Effector CD8-positive, alpha-beta T cell (primary cell): ENCODE measurements around the gene FRAS1.
"Not testable (repeated sequence)": the region's sequence is repeated elsewhere in the genome, so short reads cannot be mapped to it uniquely, and the experiment has no call there.

Experiments used
- DNase-seq: peaks from one replicate; lab custom pipeline; 2025; lab: John Stamatoyannopoulos, UW

The FRAS1 gene

DNA sequence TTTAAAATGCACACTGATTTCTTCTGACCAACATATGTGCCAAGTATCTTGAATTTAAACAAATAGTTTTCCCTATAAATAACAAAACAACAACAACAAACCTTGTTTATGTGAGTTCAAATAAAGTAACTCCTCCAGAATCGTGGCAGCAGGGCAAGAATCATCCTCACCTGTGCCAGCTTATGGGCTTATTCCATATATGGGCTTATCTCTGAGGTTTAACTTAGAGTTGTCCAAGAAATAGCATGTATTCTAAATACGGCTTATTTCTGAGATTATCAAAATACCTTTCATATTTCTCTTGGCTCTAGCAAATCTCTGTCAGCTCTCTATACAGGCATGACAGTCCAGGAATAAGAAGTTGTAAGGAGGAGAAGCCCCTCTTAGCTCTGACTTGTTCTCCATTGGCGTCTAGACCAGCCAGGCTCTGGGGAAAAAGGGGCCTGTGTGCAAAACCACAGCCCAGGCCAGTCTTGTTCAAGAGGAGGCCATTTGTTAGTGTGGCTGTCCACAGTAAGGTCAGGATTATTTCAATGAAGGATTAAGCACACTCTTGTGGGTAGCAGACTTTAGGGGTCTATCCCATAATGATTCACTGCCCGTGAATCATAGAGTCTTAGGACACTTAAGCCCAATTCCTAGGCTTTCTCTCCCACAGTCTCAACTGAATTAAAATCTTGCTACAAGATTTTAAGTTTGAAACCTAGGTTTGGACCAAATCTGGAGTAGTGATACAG, 63.2 kb downstream of the FRAS1 start:
- no peak for DNase-seq

DNA sequence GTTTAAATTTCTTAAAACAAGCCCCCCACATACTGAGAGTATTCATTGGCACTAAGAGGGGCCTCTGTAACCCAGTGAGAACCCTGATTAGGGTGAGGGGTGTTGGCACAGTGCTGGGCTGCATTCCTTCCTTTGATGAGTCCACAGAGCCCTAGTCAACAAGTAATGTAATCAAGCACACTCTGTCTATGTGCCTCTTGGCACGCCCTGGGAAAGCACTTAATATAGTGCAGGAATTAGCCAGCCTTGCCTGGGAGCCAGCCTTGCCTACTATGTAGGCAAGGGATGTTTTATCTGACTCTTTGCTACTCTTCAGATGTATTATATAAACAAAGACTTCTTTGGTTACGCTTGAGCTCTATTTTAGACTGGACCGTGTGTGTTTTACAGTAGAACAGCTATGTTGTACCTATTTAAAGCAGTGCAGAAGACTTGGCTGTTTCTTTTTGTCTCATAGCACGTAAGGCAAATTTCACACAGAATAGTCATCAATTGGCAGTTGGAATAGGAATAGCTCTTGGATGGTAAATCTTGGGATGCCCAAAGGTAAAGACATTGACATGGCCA, 64.3 kb downstream of the FRAS1 start:
- no peak for DNase-seq

DNA sequence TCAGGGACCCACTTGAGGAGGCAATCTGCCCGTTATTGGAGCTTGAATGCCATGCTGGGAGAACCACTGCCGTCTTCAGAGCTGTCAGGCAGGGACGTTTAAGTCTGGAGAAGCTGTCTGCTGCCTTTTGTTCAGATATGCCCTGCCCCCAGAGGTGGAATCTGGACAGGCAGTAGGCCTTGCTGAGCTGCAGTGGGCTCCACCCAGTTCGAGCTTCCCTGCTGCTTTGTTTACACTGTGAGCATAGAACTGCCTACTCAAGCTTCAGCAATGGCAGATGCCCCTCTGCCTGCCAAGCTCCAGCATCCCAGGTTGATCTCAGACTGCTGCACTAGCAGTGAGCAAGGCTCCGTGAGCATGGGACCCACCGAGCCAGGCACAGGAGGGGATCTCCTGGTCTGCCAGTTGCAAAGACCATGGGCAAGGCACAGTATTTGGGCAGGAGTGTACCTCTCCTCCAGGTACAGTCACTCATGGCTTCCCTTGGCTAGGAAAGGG, 68.8 kb downstream of the FRAS1 start:
- DNase-seq, result not testable (repeated sequence)

DNA sequence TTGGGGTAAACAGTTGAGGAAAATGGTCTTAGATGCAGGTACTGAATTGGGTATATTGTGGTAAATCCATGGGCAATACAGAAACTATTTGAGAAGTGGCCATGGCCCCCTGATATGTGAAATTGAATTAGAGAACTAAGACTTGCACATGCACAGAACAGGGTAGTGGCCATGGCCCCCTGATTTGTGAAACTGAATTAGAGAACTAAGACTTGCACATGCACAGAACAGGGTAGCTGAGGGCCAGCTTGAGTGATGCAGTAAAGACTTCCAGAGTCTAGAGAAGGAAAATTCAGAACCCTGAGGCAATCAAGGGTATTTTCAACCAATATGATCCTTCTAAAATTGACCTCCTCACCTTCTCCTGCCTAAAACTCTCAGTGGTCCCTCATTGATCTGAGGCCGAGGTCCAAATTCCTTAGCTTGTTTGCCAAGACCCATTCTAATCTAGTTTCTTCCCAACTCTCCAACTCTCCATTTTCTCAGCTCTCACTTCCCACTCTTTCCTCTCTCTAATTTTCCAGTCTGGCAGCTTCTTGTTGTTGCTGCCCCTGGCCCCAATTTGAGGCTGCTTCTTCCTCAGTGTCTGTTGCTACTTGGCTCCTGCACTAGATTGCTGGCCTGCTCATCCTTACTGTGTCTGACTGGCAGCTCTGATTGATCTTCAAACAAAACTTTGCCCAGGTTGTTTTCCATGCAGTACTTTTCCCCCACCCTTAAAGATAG, 72.4 kb downstream of the FRAS1 start:
- DNase-seq, result no peak

DNA sequence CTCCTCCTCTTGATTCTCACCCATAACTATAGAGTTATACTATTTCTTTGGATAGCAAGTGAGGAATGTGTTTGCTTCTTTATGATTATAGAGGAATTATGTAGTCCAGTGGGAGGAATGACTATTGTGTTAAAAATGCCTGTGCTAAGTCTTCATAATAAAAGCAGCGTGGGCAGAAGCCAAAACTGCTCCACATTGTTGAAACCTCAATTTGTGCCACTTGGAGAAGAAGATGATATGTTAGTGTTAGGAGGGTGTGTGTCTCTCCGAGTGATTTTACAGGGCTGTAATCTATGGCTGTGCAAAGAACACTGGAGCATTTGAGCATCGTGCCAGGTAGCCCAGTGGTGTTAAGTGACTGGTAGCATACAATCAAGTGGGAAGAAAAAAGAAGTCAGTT, 74.3 kb downstream of the FRAS1 start:
- DNase-seq, result no peak

DNA sequence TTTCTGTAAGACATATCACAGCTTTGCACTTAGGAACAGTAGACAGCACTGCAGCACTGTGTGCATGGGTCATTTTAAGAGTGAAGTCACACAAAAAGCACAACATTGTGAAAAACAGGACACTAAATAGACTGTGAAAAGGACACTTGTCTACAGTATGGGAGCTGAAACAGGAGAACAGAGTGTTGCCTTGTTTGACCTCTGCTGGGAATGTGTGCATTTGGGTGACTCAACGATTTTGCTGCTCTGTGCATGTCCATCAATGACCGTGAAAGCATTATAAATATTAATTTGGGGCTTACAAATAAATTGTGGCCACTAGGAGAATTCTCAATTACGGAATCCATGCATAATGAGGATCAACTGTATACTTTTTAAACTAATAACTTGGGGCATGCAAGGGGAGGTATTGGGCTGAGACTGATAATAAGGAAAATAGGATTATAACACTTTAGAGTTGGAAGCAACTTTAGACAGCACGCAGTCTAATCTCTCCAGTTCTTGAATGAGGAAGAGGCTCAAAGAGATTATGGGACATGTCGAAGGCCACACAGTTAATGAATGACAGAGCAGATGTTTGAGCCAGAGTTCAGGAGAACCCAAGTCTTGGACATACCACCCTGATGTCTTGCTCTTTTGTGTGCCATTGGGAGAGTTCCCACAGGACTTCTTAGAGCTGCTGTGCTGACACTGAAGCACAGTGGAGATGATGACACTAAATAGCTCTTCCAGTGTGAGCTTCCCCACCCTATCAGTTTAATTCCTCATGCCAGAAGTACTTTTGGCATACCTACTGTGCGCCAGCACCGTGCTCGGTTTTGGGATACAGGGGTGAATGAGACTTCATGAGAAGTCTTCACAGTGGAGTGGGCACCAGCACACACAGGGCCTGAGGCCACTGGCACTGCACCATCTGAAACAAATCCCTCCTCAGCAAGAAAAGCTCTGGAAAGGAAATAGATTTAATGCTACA, 79.3 kb downstream of the FRAS1 start:
- no peak for DNase-seq

DNA sequence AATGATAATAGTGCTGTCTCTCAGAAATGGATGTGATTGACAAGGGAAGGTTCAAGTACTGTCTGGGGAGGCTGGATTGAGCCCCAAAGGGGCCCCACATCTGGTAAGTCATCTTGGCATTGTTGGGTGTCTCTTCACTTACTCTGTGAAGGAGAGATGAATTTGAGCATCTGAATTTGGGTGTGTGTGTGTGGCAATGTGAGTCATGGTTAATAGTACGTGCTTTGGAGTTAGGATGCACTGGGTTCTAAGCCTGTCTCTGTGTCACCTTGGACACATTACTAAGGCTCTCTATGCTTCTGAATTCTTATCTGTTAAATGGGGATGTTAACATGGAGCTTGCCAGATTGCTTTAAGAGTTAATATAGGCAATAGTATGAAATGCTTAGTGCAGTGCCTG, 80.4 kb downstream of the FRAS1 start:
- no peak for DNase-seq

DNA sequence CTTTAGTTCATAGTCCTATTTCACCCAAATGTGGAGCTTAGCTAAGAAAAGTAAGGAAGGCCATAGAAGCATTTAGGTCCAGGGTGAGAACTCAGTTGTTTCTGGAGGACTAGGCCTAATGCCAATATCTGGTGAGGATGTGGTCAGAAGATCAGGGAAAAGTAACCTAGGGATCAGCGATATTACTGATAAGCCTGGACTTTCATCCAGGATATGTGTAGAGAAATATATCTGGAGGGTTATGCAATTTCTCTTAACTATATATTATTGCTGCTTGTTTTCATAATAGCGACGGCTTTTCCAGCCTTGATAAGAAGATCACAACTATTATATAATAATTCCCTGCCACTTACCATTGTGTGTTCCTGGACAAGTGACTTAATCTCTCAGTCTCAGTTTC, 81.1 kb downstream of the FRAS1 start:
- DNase-seq, result no peak

DNA sequence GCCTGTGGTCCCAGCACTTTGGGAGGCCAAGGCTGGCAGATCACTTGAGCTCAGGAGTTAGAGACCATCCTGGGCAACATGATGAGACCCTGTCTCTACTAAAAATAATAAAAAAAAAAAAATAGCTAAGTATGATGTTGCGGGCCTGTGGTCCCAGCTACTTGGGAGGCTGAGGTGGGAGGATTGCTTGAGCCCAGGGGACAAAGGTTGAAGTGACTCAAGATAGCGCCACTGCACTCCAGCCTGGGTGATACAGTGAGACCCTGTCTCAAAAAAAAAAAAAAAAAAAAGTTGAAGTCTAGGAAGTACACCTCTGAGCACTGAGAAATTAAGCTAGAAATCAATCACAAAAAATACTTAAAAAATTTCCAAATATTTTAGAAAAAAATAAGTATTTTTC, 86.5 kb downstream of the FRAS1 start:
- DNase-seq, result no peak

DNA sequence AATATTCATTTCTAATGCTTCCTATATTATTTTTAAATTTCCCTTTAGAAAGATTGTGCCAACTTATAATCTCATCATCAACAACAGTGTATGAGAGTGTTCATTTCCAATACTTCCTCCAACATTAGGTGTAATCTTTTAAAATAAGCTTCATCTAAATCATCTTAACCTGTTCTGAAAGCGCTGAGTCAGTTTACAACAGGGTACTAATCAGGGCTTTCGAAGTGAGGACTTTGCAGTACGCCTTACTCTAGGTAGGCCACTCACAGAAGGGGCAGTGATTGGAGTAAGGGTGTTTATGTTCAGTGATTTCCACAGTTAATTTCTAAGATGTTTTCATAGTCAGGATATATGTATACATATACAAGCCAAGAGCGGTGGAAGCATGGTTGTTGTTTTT, 87.9 kb downstream of the FRAS1 start:
- no peak for DNase-seq

DNA sequence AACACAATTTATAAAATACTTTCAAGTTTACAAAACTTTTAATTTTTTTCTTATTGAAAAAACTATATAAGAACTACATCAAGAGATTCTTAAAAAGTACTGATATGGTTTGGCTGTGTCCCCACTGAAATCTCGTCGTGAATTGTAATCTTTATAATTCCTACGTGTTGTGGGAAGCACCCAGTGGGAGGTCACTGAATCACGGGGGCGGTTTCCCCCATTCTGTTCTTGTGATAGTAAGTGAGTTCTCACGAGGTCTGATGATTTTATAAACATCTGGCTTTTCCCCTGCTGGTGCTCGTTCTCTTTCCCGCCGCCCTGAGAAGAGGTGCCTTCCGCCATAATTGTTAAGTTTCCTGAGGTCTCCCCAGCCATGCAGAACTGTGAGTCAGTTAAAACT, 88.5 kb downstream of the FRAS1 start:
- no peak for DNase-seq

DNA sequence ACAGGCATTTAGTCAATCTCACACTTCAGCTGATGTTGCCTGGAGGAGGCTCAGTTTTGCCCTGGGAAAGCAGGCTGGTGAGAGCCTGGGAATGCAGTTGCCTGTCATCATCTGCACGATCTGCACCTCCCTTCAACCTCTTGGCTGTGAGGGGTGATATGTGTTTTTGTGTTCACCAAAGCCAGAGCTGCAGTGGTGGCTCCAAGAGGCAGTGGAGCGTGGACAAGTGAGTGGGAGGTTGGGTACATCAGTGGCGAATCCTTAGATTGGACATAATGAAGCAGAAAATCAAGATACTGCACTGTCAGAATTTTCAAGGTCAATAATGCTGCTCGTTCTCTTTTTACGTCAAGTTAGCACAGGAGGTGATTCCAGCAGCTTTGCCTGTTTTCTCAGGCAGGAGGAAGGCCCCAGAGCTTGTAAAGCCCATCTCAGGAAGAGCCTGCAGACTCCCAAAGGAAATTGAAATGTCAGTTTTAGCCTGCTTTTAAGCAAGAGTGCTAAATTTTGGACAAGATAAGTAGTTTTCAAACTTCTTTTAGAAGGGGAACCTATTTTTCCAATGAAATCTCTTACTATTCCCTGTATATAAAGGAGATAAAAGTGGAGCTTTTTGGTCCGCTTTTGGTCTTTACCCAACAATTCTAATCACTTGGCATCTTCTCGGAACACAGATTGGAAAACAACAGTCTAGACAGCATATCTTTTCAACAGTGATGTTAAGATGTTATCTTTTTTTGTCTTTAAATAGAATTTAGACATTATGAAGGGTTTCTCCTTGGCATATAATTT, 92.8 kb downstream of the FRAS1 start:
- DNase-seq, result no peak

DNA sequence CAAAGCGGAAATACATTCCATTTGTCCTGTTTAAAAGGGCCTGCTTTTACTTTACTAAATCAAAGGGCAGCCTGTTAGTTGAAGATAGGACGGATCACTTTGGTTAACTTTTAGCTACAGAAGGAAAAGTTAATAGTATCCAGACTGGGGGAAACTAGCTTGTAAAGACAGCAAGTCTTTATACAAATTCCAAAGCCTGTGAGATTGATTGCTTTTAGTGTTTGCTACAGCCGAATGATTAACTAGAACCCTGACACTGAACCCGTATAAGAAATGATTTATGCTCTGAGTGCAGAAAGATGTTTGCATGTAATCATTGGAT, 93.4 kb downstream of the FRAS1 start:
- DNase-seq, result no peak

DNA sequence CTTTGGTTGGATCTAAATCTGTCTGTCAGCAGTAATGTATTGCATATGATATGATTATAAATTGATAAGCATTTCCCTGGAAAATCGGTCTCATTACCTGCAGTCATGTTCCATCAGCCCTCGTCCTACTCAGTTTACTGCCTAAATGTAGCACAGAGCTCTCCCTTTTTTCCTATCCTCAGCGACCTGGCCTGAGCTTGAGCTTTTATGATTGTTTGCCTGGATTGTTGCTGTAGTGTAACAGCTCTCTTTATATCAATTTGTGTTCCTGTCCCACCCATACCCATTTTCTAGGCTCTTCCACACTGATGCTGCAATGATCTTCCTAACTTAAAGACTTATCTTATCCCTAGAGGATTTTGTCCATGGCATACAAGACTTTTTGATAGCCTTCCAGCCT, 95.7 kb downstream of the FRAS1 start:
- DNase-seq, result no peak

DNA sequence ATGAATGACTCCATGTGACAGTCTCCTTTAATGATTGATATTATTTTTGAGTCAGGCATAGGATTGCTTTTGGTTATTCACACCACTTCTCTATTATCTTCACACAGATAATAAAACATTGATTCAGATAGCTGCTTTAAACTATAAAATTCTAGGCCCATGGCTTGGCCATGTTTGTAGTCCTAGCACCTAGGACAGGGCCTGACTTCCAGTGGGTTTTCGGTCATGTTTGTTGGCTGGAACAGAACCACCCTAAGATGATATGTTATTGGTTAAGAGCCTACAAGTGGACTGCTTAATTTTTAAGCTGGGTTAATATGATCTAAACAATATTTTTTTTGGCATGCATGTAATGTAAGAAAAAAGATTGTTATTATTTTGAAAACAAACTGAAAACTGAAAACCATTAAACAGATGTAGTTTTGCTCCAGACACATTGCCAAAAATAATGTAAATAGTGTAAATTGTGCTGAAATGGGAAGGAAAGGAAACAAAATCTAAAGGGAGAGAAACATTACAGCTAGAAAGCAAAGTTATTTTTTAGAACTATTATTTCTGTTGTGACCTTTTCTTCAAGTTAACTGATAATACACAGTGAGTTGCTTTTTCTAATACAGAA, 98.0 kb downstream of the FRAS1 start:
- DNase-seq, result no peak

DNA sequence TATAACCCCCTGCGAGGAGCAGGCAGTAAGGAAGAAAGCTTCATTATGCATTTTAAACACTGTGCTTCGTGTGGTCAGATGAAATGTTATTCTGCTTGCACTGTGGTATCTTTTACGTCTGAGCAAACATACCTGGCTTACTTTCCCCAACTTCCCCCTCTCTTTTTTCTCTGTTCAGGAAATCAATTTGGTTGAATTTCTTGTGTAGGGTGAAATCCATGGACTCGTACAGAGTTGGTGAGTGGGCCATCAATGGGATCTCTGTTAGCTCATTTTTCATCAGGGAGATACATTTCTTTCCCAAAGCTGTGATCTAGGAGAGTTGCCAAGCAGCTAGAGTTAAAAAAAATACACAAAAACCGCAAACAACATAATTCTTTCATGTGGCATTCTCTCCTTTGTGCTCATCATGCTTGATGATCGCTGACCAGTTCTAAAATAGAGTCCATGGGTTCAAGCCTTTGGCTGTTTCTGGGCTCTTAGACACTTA, 98.5 kb downstream of the FRAS1 start:
- no peak for DNase-seq

DNA sequence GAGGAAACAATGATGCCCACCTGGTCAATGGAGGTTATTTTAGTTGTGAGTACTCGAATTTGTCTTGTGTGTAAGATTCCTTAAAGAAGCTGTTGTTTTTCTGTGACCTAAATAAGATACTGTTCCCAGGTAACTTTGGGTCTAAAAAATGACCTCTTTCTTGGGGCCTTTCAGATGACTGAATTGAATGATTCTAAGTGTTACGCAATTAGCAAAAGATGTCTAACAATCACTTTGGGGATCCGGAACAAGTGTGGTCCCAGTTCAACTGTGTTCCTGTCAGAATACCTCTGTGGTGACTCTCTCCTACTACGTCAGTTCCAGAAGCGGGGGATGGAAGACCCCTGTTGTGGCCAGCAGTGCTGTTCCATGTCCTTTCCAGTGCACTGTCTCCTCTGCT, 99.4 kb downstream of the FRAS1 start:
- DNase-seq, result no peak

DNA sequence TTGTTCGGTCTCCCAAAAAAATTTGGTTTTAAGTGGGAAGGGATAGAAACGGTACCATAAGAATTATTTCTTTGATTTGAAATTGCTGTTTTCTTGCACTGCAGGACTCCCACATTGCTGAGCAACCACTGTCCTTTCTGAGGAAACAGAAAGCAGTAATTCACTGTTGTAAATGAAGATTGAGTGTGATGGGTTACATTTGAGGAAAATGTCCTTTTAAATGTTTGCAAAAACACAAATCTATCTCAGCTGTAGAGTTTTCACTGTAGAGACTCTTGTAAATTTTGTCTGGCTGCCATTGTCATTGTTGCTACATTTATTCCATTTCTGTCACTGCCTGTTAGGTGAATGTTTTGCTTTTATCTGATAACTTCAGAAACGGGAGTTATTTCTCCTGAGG, 105.2 kb downstream of the FRAS1 start:
- DNase-seq, result no peak

DNA sequence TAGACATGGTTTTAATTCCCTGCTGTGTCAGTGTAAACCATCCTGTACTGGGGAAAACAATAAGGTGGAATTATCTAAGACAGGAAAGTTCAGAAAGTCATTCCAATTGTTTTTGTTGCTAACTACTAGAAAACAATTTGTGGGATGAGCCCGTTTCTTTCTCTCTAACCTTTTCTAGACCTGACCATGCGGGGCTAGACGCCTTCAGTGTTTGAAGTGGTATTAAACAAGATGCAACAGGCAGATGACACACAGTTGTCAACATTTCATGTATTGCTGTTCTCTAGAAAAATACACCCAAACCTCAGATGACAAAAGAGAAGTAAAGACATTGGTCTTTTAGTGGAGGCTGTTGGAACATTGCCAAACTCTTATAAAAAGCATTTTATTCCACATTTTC, 105.7 kb downstream of the FRAS1 start:
- DNase-seq, result no peak

DNA sequence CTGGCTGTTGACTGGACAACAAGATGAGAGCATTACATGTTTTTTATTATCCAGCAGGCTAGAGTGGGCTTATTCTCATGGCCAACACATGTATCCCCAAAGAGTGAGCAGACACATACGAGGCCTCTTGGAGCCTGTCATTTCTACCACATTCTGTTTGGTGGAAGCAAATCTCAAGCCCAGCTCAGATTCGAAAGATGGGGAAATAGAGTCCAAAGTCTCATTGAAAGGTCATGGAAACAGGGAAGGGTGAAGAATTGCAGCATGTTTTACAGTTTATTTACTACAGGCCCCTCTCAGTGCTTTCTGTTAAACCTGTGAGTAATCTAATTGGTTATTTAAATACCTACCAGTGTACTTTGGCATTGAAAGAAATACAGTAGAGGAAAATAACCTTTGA, 108.6 kb downstream of the FRAS1 start:
- no peak for DNase-seq

DNA sequence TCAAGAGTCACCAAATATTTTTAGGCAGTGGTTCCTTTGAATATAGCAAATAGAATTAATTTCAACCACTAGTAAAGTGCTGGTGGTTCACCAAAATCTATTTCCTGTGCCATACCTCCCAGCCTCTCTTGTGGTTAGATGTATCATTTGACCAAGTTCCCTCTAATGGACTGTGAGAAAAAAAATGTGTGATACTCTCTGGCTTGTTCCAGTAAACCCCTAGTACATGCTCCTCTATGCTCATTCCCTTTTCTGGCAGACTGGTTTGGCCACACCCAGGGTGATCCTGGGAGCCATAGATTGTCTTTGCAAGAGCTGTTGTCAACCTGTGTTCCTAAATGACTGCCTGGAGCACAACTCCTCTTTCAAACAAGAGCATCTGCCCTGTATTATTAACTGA, 109.5 kb downstream of the FRAS1 start:
- no peak for DNase-seq
